GM21360 (cell line): ENCODE measurements around the gene MORC3.
A peak's percentile ranks its signal among the peaks of the same experiment; 100 is the strongest.
"Not testable (repeated sequence)": the region's sequence is repeated elsewhere in the genome, so short reads cannot be mapped to it uniquely, and the experiment has no call there.

Source experiments
- ATAC-seq: cut with Tn5 transposase; IDR thresholded peaks from one replicate; pipeline ENCODE4 v1.9.1; 2021; ENCODE audit warnings: mild to moderate bottlenecking, moderate library complexity; ENCODE audit not compliant: unreplicated experiment

Gene MORC3

GRCh38 chr21:36385233-36386030, 65.4 kb downstream of the MORC3 start, which contains the start of gene CHAF1B:
TSS of gene CHAF1B (plus strand) at chr21:36385392. CDS start at chr21:36386137, 745 bp downstream.
- peak; percentile 76 for ATAC-seq

DNA sequence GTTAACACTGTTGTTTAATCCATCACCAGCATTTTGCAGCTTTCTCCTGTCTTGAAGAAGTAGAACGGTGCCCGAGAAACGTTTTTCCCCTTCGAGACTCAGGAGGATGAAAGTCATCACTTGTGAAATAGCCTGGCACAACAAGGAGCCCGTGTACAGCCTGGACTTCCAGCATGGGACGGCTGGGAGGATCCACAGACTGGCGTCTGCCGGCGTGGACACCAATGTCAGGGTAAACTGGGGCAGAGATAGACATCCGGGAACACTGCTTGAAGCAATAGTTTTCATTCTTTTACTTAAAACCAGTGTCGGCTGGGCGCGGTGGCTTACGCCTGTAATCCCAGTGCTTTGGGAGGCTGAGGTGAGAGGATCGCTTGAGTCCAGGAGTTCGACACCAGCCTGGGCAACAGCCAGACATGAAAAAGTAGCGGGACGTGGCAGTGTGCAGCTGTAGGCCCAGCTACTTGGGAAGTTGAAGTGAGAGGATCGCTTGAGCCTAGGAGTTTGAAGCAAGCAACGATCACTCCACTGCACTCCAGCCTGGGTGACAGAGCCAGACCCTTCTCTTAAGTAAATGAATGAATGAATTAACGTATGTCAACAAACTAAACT, 66.1 kb downstream of the MORC3 start:
- ATAC-seq = no peak

- no peak for ATAC-seq
Observed at GRCh38 chr21:36388096-36388495, 68.1 kb downstream of the MORC3 start.

GRCh38 chr21:36388835-36389234, 68.8 kb downstream of the MORC3 start:
- ATAC-seq = no peak

DNA sequence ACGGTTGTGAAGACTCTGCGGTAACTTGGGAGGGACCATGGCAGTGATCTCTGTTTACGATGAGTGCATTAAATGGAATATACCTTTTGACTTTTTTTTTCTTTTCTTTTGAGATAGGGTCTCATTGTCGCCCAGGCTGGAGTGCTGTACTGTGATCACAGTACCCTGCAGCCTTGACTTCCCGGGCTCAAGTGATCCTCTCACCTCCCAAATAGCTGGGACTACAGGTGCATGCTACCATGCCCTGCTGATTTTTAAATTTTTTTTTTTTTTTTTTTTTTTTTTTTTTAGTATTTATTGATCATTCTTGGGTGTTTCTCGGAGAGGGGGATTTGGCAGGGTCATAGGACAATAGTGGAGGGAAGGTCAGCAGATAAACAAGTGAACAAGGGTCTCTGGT, 71.7 kb downstream of the MORC3 start:
- not testable (repeated sequence) for ATAC-seq

DNA sequence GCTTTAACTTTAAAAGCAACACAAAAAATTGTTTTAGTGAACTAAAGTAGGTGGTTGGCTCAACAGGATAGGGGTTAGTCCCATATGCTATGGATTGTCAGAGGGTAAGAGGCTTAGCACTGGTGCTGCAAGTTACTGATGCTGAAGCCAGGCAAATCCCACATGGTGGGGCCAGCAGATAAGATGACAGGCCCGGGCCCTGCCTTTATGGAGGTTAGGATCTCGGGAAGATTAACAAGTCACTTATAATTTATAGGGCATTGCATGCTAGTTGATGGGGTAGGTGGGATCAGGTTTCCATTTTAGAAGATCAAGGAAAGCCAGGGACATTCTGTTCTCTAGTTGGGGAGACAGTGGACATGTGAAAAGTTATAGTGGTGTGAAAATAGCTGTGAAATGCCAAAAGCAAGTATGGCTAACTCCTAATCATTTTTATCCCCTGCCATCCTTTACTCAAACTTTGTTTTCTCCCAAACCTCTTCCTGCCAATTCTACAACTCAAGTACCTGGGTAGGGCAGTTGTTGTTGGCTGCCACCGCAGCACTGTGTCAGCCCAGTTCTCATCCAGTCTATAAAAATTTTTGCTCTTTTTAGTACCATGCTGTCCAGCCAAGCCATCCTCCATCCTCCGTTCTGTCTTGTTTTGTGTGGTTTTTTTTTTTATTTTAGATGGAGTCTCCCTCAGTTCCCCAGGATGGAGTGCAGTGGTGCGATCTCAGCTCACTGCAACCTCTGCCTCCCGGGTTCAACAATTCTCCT, 75.5 kb downstream of the MORC3 start:
- no peak for ATAC-seq

DNA sequence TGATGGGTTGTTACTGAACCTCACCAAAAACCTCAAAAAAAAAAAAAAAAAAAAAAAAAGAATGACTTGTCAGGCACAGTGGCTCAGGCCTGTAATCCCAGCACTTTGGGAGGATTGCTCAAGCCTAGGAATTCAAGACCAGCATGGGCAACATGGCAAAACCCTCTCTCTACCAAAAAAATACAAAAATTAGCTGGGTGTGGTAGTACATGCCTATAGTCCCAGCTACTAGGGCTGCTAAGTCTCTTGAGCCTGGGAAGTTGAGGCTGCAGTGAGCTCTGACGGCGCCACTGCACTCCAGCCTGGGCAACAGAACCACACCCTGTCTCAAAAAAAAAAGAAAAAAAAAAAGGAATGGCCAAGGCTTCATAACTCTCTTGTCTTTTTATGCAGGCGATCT, 76.3 kb downstream of the MORC3 start:
- ATAC-seq = no peak

GRCh38 chr21:36396971-36397370, 77.0 kb downstream of the MORC3 start:
- ATAC-seq = no peak

DNA sequence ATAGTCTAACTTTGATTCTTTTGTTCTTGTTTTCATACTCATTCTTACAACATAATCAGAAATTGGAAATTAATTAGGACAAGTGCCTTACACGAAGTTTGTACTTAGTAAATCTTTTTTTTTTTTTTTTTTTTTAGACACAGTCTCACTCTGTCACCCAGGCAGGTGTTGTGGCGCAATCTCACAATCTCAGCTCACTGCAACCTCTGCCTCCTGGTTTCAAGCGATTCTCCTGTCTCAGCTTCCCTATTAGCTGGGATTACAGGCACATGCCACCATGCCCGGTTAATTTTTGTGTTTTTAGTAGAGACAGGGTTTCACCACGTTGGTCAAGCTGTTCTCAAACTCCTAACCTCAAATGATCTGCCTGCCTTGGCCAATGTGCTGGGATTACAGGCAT, 77.6 kb downstream of the MORC3 start:
- ATAC-seq = no peak

- ATAC-seq = not testable (repeated sequence)
Observed at GRCh38 chr21:36399736-36400135, 79.7 kb downstream of the MORC3 start.

- ATAC-seq = no peak
Observed at GRCh38 chr21:36400719-36401118, 80.7 kb downstream of the MORC3 start.

DNA sequence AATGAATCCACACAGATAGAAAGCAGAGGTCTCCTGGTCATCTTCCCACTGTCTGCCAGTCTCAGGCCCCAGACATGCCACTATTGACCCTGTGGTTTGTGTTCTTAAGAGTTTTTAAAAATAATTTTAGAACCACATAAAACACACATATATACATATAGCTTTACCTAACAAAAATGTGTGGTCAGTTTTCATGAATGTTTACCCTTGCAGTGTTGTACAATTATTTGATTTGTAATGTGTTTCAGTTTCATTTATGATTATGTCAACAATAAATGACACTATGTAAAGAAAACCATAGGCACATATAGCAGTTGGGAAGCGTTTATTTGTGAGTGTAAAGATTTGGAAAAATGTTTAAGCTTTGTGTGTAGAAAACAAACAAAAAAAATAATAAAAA, 82.3 kb downstream of the MORC3 start:
- no peak for ATAC-seq

DNA sequence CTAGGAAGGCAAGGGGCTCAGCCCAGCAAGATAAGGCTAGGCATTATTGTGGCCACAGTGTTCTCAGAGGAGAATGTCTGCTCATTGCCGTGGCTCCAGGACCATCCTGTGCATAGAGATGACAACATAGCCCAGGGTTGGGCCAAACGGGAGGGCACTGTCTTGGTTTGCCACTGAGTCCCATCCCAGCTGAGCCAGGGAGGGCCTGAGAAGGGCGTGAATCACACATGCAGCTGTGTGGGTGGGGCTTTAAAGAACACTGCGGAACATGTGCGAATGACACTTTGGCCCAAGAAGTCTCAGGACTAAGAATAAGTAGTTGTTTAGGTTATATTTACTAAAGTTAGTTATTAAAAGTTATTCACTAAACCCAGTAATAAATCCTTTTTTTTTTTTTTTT, 83.7 kb downstream of the MORC3 start:
- ATAC-seq = no peak

DNA sequence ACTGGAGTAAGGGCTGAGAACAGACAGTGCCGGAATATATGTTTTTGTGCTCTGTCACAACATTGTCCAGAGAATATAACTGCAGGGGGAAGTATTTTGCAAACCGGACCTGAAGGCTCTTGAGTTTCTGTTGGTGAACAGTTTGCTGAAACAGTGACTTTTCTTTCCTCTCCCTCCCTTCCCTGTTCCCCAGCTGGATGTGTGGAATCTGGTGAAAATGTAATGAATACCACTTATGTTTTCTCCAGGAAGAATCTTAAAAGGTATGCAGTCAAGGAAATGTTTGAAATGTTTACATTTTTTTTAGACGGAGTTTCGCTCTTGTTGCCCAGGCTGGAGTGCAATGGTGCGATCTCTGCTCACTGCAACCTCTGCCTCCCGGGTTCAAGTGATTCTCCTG, 88.6 kb downstream of the MORC3 start:
- ATAC-seq = no peak

DNA sequence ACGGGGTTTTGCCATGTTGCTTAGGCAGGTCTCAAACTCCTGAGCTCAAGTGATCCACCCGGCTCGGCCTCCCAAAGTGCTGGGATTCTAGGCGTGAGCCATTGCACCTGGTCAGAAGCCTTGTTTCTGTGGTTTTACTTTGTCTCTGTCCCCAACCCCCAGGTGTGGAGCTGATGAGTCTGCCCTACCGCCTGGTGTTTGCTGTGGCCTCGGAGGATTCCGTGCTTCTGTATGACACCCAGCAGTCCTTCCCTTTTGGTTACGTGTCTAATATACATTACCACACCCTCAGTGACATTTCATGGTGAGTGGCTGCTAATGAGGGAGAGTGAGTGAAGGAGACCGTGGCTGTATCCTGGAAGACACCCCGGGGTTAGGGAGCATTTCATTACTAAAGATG, 91.3 kb downstream of the MORC3 start:
- no peak for ATAC-seq

- no peak for ATAC-seq
Observed at GRCh38 chr21:36412916-36413315, 92.9 kb downstream of the MORC3 start.

DNA sequence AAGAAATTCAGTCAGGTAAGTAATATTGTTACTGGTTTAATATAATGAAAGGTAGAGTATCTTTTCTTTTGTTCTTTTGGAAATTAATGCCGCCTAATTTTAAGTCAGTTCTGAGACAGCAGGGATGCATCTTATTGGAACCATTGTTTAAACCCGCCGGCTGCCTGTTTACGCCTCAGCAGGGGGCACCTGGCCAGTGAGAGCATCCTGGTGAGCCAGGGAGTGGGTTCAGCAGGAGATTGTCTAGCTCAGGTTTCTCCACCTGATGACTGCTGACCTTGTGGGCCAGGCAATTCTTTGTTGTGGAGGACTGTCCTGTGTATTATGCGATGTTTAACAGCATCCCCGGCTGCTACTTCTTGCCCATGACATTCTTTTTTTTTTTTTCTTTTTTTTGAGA, 95.4 kb downstream of the MORC3 start:
- no peak for ATAC-seq

- no peak for ATAC-seq
Observed at GRCh38 chr21:36419241-36419640, 99.2 kb downstream of the MORC3 start.

DNA sequence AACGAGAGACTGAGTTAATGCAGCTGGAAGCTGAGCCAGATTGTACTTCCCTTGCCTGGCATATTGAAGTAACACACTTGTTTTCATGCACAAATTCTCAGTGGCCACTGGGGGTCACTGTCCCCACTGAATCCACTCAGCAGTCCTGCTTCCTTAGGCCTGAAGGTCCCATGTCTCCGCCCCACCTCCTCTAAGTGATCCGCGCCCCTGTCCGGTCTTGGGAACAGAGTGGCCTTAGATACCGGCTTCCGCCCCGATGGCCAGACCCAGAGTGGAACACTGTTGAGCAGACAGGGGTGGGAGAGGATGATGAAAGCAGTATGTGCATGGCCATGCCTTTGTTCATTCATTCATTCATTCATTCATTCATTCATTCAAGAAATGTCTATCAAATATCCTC, 100.0 kb downstream of the MORC3 start:
- ATAC-seq = no peak

DNA sequence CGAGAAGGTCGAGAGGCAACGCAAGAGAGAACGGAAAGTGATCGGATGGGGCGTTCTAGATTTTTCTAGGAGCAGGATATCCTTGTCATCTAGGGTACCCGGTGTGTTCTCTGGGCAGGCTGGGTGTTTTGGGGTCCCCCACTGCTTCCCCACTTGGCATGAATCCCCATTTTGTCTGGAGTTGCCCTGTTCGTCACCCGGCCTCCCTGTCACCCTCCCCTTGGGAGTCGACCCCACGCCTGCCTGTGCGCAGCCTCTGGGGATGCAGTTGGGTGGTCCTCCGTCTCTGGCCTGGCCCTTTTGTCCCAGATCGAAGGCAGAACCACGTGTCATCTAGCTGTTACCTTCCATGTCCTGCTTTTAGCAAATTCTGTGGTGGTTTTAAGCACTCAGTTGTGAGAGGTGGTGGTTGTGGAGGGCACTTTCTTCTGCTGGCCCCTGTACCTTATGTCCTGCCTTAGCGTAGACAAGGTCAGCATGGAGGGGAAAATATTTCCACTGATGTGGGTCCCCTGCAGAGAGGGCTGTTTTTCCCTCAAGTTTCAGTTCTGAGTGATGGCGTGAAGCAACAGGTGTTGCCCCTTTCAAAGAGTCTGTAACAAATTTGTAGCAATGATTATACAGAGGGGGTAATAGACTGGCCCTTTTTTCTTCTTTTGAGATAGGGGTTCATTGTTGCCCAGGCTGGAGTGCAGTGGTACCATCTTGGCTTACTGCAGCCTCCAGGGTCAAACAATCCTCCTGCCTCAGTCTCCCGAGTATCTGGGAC, 100.8 kb downstream of the MORC3 start:
- ATAC-seq = no peak
